Vagina (tissue), 2 donors: ENCODE measurements around the gene RPS6KA5.

Experiments used
- POLR2A ChIP-seq, 2 donors: fragments of 450-650 bp; IDR thresholded peaks; one replicate each; pipeline ENCODE4 v1.6.1; 2017; ENCODE audit warnings: antibody characterized with exemption in 2 of 2, mild to moderate bottlenecking in 2 of 2, moderate library complexity in 2 of 2
- POLR2AphosphoS5 ChIP-seq, 2 donors: sonication (generic); formaldehyde crosslinking; IDR thresholded peaks; one replicate each; pipeline ENCODE4 v1.9.0; 2017; ENCODE audit warnings: antibody characterized with exemption in 2 of 2, mild to moderate bottlenecking in 2 of 2, low read depth in 1 of 2; ENCODE audit not compliant: insufficient read depth in 1 of 2
- TF ChIP-seq, protein P1 (sequence below), 3 experiments: fragments of 450-650 bp in 2 of 3; fragments of 200-600 bp in 1 of 3; sonication (generic) in 1 of 3; IDR thresholded peaks; one replicate each; pipeline ENCODE4 v1.5.1; 2017 to 2019; ENCODE audit warnings: antibody characterized with exemption in 3 of 3, mild to moderate bottlenecking in 2 of 3, moderate library complexity in 2 of 3

DNA sequence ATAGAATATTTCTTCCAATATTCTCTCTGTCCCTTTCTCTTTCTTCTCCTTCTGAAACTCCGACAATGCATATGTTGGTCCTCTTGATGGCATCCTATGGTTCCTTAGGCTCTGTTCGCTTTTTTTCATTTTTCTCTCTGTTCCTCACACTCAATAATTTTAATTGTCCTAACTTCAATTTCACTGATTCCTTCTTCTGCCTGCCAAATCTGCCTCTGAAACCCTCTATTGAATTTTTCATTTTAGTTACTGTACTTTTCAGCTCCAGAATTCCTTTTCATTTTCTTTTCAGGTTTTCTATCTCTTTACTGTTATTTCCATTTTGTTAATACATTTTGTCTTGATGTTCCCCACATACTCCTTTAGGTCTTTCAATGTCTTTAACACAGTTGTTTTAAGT is 177.2 kb downstream of the RPS6KA5 start:
- TF ChIP-seq, protein P1, sequence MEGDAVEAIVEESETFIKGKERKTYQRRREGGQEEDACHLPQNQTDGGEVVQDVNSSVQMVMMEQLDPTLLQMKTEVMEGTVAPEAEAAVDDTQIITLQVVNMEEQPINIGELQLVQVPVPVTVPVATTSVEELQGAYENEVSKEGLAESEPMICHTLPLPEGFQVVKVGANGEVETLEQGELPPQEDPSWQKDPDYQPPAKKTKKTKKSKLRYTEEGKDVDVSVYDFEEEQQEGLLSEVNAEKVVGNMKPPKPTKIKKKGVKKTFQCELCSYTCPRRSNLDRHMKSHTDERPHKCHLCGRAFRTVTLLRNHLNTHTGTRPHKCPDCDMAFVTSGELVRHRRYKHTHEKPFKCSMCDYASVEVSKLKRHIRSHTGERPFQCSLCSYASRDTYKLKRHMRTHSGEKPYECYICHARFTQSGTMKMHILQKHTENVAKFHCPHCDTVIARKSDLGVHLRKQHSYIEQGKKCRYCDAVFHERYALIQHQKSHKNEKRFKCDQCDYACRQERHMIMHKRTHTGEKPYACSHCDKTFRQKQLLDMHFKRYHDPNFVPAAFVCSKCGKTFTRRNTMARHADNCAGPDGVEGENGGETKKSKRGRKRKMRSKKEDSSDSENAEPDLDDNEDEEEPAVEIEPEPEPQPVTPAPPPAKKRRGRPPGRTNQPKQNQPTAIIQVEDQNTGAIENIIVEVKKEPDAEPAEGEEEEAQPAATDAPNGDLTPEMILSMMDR (IDR thresholded peaks at IDR 0.05), result no peak
- no peak for TF ChIP-seq POLR2A (IDR thresholded peaks at IDR 0.05)
- TF ChIP-seq POLR2AphosphoS5 (IDR thresholded peaks at IDR 0.05; ENCODE audit: insufficient read depth in 1 of 2, low read depth in 1 of 2), result no peak
